Measurements from ENCODE around the gene ULBP2. TPM values are rescaled to one million over a fixed set of nuclear protein-coding genes. Genes with fewer than 3 reads are reported as not detected.
A peak's percentile ranks its signal among the peaks of the same experiment; 100 is the strongest.
"Not testable (repeated sequence)": the region's sequence is repeated elsewhere in the genome, so short reads cannot be mapped to it uniquely, and the experiment has no call there.

The ULBP2 gene
- total RNA-seq, 1 experiment from 2014 or later = 7.6 TPM

DNA sequence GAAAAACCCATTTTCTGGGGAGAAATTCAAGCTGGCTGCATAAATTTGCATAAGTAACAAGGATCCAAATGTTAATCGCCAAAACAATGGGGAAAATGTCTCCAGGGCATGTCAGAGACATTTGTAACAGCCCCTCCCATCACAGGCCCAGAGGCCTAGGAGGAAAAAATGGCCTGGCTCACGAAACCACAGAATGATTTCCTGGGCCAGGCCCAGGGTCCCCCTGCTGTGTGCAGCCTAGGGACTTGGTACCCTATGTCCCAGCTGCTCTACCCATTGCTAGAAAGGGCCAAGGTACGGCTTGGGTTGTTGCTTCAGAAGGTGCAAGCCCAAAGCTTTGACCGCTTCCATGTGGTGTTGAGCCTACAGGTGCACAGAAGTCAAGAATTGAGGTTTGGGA, 33.3 kb upstream of the ULBP2 start:
- DNase-seq (ENCODE audit: low read depth) = not testable (repeated sequence)

DNA sequence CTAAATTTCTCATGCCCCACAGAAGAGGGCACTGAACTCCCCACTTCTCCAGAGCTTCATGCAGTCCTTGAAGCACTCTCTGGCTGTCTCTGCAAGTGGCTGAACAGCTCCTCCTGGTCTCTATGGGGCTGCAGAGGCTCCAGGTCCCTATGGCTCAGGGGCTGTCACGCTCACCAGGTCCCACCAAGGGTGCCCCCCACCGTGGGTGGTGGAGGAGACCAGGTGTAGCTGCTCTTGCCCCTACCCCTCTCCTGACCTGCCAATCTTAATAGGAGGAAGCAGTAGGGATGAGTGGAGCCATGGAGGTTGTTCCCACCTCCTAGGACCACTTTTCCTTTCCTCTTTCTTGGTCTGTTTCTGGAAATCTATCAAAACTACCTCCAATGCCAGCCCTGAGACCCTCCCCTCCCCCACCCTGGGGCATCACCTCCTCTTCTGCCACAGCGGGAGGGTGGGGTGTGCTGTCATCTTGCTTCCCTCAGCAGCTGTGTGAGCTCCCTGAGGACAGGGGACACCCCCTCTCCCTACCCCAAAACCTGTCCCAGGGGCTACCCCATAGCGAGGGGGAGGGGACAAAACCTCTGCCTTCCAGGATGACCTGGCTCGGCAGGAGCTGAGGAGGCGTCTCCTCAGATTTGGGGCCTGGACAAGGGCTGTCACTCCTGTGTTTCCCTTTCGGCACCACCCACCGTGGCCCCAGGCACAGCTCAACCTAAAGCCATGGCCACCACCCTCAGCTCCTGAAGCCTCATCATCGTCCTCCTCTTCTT, 31.9 kb upstream of the ULBP2 start:
- no peak for DNase-seq (ENCODE audit: low read depth)

DNA sequence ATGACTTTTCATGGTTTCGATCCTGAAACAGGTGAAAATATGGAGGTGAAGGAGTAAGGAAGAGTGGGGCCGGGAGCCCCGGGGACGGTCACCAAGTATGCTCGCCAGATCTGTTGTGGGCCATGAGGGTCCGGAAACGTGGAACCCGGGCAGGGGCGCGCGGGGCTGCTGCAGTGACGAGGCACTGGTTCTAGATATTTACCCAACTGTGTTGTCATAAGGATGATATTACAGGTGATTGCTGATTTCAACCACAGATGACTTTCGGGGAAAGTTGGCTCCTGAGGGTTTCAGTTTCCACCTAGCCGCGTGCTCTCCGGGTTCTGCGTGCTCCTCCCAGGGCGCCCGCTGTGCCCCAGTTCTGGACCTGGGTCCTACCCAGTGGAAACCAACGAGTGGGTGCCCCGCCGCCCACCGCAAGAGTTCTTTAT, 31.1 kb upstream of the ULBP2 start:
- no peak for DNase-seq (ENCODE audit: low read depth)

DNA sequence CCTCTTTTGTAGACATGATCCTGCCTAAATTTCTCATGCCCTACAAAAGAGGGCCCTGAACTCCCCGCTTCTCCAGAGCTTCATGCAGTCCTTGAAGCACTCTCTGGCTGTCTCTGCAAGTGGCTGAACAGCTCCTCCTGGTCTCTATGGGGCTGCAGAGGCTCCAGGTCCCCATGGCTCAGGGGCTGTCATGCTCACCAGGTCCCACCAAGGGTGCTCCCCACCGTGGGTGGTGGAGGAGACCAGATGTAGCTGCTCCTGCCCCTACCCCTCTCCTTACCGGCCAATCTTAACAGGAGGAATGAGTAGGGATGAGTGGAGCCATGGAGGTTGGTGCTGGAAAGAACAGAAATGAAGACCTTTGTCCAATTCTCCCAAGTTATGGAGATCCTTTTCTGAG, 29.1 kb upstream of the ULBP2 start:
- not testable (repeated sequence) for DNase-seq (ENCODE audit: low read depth)

DNA sequence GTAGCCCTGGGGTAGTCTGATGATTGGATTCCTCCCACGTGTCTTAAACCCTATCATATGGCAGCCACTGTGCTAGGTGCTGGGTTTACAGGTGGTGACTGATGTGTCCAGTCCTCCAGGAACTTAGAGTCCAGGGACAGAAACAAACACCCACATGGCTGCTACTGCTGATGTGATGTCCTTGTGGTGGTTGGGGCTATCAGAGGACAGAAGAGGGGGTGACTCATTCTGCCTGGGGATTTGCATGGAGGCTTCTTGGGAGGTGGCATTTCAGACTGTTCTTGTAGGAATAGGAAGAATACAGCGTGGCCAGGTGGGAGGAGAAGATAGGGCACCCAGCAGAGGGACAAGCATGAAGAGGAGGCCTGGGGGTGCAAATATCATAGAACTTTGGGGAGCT, 28.7 kb upstream of the ULBP2 start:
- no peak for DNase-seq (ENCODE audit: low read depth)

DNA sequence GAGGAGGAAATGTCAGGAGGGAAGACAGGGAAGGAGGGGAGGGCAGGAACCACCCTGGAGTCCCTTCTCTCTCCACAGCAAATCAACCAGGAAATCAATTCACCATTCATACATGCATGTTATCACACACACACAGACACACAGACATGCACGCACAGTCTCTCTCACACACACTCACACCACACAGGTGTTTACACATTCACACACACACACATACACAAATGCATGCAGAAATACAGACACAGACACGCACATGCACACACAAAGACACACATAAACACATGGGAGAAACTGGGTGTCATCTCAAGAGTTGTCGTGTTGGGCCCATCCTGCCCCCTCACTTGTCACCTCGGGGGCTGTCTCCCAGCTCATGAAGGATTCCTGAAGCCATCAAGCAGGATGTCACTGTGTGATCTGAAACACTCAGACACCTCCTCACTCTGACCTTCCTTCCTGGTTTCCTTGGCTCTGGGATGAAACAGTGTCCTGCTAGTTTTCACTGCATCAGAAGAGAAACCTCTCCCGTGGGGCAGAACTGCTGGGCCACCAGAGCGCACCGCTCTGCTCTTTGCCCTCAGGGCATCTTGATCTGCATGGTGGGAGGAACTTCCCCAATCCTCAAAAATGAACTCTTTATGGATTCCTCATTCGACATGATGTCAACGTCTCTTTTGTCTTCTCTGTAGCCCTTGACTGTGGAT, 28.1 kb upstream of the ULBP2 start:
- DNase-seq (ENCODE audit: low read depth) = no peak

DNA sequence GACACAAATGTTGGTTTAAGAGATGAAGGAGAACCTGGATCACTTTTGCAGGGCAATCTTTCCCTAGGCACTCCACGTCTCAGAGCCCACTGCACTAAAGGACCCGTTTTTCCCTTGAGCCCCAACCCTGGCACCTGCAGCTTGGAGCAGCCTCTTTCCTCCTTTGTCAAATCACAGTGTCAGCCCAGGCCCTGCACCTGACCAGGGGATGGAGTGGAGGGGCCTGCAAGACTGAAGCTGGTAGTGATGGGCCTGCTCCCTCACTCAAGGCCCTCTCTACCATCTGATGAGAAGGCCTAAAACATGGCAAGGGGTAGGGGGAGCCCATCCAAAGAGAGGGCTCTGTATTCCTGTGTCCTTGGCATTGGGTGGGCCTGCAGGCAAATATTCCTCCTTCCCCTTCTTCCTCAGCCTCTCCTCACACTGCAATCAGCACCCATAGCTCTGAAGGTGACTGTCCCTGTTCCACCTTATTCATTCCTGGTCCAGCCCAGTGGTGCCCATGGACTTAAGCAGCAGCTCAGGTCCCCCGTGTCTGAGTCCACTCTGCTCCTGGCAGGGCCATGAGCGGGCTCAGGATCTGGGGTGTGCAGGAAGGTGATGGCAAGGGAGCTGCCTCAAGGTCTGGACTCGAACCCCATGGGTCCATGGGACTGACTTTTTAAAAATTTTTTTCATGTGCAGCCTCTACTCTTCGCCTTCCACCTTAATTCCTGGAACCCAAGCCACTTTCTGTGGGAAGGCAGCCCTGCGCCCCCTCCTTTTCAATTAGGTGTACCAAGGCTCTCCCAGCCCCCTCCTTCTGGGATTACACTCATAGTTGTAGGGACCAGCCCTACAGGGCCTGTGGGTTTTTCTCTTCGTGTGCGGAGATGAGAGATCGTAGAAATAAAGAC, 25.6 kb upstream of the ULBP2 start:
- DNase-seq (ENCODE audit: low read depth) = no peak

DNA sequence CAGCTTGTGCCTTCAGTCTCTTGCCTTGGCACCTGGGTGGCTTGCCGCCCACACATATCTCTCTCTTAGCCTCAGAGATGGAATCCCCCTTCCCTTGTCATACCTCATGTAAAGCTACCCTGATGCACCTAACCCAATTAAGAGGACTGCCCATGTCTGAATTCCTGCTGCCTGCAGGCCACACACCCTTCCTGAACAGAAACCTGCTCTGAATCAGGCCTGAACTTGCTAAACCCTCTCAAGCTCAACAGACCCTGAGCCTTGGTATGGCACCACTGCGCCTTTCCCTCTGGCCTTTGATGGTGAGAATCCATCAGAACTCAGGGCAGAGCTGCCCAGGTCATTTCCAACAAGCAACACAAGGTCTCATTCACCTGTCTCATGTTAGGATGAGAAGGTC, 24.1 kb upstream of the ULBP2 start:
- DNase-seq (ENCODE audit: low read depth) = no peak

DNA sequence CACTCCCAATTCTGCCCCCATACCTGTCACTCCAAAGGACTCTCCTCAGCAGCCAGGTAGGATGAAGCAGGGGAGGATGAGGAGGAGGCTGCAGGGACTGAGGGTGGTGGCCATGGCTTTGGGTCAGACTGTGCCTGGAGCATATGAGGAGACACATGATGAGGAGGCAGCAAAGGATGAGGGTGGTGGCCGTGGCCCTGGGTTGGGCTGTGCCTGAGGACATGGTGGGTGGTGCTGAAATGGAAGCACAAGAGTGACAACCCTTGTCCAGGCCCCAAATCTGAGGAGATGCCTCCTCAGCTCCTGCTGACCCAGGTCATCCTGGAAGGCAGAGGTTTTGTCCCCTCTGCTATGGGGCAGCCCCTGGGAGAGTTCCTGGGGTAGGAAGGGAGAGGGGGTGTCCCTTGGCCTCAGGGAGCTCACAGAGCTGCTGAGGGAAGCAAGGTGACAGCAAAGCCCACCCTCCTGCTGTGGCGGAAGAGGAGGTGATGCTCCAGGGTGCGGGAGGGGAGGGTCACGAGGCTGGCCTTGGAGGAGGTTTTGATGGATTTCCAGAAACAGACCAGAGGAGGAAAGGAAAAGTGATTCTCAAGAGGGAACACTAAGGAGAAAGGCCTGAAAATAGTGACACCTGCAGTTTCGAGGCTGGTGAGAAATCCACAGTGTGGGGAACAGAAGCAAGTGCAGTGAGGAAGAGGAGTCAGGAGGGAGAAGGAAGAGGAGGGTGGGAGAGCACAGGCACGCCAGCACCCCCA, 23.5 kb upstream of the ULBP2 start:
- DNase-seq (ENCODE audit: low read depth) = no peak

DNA sequence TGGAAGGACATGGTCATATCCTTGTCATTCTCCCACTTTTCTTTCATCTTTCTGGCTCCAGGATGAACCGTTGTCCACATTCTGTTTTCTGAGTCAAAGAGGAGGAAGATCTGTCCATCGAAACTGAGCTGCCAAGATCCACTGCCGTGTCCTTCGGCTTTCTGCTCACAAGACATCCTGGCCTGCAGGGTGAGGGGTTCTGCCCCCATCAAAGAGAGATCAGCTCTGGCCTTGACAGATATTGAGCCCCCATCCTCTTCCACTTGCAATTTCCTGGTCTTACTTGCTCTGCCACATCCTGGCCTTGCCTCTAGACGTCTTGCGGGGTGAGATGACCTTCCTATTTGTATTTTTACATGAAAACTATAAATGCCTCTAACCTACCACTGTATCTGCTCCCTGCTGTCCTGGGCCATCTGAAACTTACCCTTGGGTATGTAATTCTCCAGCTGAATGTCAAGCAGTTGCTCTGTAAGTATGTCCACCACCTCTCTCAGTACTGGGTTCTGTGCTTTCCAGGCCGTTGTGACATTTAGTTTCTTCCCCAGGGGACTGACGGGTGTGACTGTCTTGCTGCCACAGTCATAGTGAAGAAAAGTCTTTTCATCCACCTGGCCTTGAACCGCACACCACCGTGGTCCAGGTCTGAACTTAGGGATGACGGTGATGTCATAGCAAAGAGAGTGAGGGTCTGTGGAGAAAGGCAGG, 22.5 kb upstream of the ULBP2 start:
- not testable (repeated sequence) for DNase-seq (ENCODE audit: low read depth)

DNA sequence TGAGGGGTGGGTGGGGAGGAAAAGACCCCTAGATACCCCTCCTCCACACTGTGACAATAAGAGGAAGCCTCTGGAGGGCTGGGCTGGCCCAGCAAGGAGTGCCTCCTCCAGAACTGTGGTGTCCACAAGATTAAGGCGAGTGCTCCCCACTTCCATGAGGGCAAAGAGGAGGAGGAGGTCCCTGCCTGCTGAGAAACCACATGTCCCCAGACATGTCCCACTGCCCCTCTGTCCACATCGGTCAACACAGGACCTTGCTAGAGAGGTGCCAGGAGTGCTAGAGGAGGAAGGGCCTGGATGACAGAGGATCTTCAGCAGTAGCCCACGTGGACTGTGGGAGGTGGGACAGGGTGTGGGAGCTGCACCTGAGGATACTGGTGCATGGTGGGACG, 22.0 kb upstream of the ULBP2 start:
- no peak for DNase-seq (ENCODE audit: low read depth)

DNA sequence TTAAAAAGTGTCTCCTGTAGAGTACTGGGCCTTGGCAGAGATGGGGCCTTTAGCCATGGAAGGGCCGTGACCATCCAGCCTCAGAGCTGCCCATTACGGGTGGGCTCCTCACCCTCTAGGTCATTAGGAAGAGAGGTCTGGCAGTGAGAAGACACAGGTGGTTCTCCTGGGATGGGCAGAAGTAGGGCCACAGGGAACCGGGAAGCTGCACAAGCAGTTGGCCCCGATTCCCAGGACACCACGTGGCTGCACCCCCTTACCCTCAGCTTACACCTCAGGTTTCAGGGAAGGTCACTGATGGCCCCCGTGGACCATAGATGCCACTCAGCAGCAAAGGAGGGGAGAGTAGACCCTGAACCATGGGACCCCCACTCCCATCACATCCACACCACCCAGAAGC, 20.5 kb upstream of the ULBP2 start:
- no peak for DNase-seq (ENCODE audit: low read depth)

DNA sequence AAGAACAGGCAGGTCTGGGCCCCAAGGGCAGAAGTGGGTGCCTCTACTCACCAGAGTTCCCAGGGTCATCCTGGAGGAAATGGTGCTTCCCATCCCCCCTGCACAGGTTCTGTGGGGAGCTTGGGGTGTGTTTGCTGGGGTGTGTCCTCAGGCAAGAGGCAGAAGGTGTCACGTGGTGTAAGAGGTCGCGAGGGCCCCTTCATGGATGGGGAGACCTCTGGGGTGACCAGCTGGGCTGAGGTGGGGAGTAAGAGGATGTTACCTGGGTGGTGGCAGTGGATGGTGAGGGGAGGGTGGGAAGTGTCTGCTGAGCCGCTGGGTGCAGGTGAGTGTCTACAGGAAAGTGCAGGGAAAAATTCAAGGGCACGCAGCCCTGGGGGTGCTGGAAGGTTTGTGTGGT, 19.7 kb upstream of the ULBP2 start:
- DNase-seq (ENCODE audit: low read depth) = not testable (repeated sequence)

DNA sequence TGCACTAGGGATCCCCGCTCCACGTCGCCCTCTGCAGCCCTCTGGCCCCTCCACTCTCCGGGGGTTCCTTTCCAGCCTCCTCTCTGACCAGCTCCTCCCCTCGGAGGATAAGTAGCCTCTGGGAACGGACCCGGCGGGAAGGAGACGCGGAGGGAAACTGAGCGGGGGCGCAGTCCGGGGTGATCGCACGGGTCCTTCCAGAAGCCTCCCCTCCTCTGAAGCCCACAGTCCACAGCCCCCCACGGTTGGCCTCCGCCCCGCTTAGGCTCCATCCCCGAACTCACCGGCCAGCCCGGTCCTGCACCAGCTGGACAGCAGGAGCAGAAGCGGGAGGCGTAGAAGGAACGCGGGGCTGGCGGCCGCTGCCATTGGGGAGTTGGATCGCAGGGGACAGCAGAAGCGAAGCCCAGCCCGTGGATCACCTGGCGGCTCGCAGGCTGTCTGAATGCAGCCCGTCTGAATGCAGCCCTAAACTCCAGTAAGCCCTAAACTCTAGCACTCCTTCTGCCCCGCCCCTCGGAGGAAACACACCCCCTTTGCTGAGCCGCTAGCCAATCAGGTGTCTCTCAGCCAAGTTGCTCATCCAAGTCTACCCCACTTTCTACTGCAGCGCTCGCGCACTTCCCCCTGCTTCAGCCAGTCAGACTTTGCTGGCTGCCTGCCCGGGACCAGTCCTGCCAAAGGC, 19.0 kb upstream of the ULBP2 start, which contains the start of gene RAET1G:
RAET1G (minus strand) TSS at position 480 of the 685 bp plus-strand sequence; CDS start at position 369, 111 bp downstream.
- peak; percentile 91 for DNase-seq (ENCODE audit: low read depth)

DNA sequence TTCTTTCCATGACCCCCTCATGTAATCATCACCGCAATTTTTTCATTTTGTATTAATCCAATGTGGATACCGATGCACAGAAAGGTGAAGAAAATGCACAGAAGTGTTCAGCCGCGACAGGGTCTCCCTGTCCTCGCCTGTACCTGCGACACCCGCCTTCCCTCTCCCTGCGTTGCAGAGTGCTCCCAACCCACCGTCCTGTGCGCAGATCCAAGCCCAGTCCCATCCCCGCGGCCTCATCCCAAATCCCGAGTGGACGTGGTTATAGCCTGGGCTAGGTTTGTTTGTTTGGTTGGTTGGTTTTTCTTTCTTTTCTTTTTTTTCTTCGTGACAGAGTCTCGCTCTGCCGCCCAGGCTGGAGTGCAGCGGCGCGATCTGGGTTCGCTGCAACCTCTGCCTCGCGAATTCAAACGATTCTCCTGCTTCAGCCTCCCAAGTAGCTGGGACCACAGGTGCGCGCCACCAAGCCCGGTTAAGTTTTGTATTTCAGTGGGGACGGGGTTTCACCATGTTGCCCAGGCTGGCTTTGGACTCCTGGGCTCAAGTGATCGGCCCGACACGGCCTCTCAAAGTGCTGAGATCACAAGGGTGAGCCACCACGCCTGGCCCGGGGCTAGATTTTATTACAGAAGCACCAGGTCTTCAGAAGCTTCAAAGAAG, 18.4 kb upstream of the ULBP2 start:
- DNase-seq (ENCODE audit: low read depth) = no peak

DNA sequence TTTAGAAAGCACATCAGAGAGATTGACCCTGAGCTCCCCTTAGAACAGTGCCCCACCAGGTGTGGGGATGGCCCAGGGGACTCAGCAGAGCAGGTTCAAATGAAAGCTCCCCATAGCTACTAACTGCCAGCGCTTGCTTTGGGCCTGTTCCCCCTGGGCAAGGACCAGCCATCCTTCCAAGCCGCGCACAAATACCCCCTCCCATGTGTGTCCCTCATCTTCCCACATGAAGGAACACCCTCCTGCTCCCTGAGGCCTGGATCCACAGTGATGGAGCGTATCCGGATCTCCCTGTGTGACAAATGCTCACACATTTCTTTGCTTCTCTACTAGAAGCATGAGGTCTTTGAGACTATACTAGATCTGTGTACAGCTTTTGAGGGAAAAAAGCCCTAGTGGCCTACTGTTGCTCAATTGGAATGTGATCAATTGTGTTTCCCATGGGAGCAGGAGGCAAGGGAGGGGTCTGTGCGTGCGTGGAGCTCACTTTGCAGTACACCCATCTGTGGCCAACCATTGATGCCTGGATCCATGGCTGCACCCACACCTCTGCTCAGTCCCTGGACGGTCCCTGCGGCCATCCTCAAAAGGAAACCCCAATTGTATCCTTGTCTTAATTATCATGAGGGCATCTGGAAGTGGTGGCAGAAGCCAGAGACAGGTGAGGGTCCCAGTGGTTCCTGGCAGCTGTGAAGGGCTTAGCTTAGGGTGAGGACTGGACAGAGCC, 17.4 kb upstream of the ULBP2 start:
- no peak for DNase-seq (ENCODE audit: low read depth)

DNA sequence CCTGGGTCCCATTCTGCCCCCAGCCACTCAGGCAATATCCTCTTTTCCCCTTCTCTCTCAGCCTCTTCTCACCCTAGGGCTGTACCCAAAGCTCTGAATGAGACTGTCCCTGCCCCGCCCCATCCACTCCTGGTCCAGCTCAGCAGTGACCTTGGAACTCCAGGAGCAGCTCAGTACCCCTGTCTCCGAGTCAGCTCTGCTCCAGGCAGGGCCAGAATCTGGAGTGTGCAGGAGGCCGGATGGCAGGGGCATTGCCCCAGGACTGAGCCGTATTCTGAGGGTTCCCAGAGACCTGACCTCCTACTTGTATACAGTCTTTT, 16.9 kb upstream of the ULBP2 start:
- no peak for DNase-seq (ENCODE audit: low read depth)

DNA sequence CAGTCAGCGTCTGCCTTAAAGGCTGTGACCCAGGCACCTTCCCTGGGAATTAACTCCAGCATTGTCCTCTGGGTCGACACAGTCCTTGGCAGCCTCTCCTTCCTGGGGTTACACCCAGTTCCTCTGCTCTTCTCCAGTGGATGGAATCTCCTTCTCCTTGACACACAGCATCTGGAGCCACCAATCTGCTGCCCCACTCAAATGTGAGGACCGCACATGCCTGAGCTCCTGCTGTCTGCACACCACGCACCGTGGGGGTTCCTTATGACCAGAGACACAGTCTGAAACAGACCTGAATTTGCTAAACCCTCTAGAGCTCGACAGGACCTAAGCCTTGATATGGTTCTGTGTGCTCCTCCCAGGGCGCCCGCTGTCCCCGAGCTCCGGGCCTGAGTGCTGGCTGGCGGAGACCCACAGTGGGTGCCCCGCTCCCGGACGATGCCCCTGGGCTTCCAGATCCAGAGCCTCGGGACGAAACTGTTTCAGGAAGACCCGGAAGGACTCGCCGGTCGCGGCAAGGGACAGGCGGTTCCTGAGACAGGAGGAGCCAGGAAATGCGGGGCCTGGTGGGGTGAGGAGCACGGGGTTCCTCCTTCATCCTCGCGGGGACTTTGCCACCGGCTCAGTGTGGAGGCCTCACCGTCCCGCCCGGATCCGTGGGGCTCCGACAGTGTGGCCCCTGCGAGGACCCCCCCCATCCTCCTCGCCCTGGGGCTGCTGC, 16.4 kb upstream of the ULBP2 start:
- DNase-seq (ENCODE audit: low read depth) = no peak
